ENCODE data around the gene VPS29.

- TF ChIP-seq EZH2 (IDR thresholded peaks at IDR 0.05; ENCODE audit: low read length) (no peak), CTCF (optimal IDR thresholded peaks at IDR 0.05 in 1 of 3, IDR thresholded peaks at IDR 0.05 in 1 of 3, conservative IDR thresholded peaks at IDR 0.05 in 1 of 3; ENCODE audit: extremely low read depth in 1 of 3, insufficient read depth in 2 of 3, low read length in 3 of 3) (no peak)
Observed at GRCh38 chr12:110501399-110501751, 536 bp downstream of the VPS29 start.

Measured in keratinocyte (primary cell).